H1 (cell line): ENCODE data around the gene ADCY9. TPM values are rescaled to one million over a fixed set of nuclear protein-coding genes. Genes with fewer than 3 reads are reported as not detected.

Experiments used
- CTCF ChIA-PET: fragments of 300-600 bp; sonication (Branson Sonifier 250); formaldehyde crosslinking; loops from one replicate; lab custom pipeline; 2021; ENCODE audit not compliant: partially characterized antibody; lab: Charles Lee
- POLR2A ChIA-PET: fragments of 300-600 bp; sonication (Branson Sonifier 250); formaldehyde crosslinking; loops from one replicate; lab custom pipeline; 2021; ENCODE audit warnings: inconsistent platforms; ENCODE audit not compliant: partially characterized antibody; lab: Charles Lee
- DNase-seq, 2 experiments: peaks; one replicate each; pipeline versions ENCODE4 v3.0.0 to v3.0.0-alpha.2; 2010 to 2022; ENCODE audit warnings: low spot score in 2 of 2, low read depth in 1 of 2, mixed read lengths in 1 of 2
- FAIRE-seq: peaks from 2 replicates; lab custom pipeline; 2011; peaks lifted over from hg19 to GRCh38; lab: Jason Lieb, UNC
- H2AFZ ChIP-seq: 2 replicates; pipeline ENCODE4 v1.8.1; 2012; ENCODE audit warnings: low read length, inconsistent platforms
- H2AK5ac ChIP-seq: 2 replicates; pipeline ENCODE4 v1.6.1; 2013; ENCODE audit warnings: low read depth, low read length
- H2BK120ac ChIP-seq: replicated peaks from 2 replicates; pipeline ENCODE3; 2013; ENCODE audit warnings: low read depth, low read length, inconsistent platforms
- H2BK12ac ChIP-seq: 2 replicates; pipeline ENCODE4 v1.6.1; 2013; ENCODE audit warnings: low read depth, low read length
- H2BK15ac ChIP-seq: 2 replicates; pipeline ENCODE4 v1.6.1; 2013; ENCODE audit warnings: low read length
- H2BK20ac ChIP-seq: 2 replicates; pipeline ENCODE4 v1.6.1; 2013; ENCODE audit warnings: low read length
- H2BK5ac ChIP-seq: 2 replicates; pipeline ENCODE4 v1.6.1; 2013; ENCODE audit warnings: low read depth, low read length
- H3K14ac ChIP-seq: 2 replicates; pipeline ENCODE4 v1.6.1; 2013; ENCODE audit warnings: inconsistent platforms; ENCODE audit not compliant: insufficient read length
- H3K18ac ChIP-seq: 2 replicates; pipeline ENCODE4 v1.6.1; 2013; ENCODE audit warnings: low read length; ENCODE audit errors: extremely low read depth
- H3K23ac ChIP-seq: 2 replicates; pipeline ENCODE4 v1.6.1; 2013; ENCODE audit warnings: inconsistent platforms; ENCODE audit not compliant: insufficient read length
- H3K23me2 ChIP-seq: 2 replicates; pipeline ENCODE4 v1.6.1; 2013; ENCODE audit warnings: low read depth, low read length
- H3K27ac ChIP-seq: 2 replicates; pipeline ENCODE4 v1.6.1; 2011; ENCODE audit warnings: low read depth, low read length, inconsistent platforms
- H3K27me3 ChIP-seq, 4 experiments: replicated peaks in 1 of 4; 1 replicate in 1 of 4; 2 replicates in 3 of 4; pipeline versions ENCODE4 v1.6.1 to v1.8.1; 2011 to 2013; ENCODE audit warnings: low read length in 3 of 4, mild to moderate bottlenecking in 3 of 4, inconsistent platforms in 2 of 4, mixed read lengths in 2 of 4, moderate library complexity in 1 of 4; ENCODE audit not compliant: control insufficient read depth in 3 of 4, insufficient read depth in 3 of 4; ENCODE audit errors: extremely low read depth in 1 of 4
- H3K36me3 ChIP-seq, 4 experiments: 2 replicates each; pipeline versions ENCODE4 v1.6.1 to v1.8.1; 2011 to 2013; ENCODE audit warnings: mild to moderate bottlenecking in 4 of 4, low read length in 3 of 4, moderate library complexity in 2 of 4, control low read depth in 1 of 4, inconsistent platforms in 1 of 4; ENCODE audit not compliant: insufficient read depth in 4 of 4, control insufficient read depth in 2 of 4
- H3K4ac ChIP-seq: replicated peaks from 2 replicates; pipeline ENCODE3; 2013; ENCODE audit warnings: low read length, low read depth, mixed read lengths, inconsistent platforms; ENCODE audit not compliant: insufficient read length
- H3K4me1 ChIP-seq, 4 experiments: replicated peaks in 1 of 4; 1 replicate in 1 of 4; 2 replicates in 3 of 4; pipeline versions ENCODE4 v1.6.1 to v1.8.1; 2011 to 2013; ENCODE audit warnings: low read length in 3 of 4, inconsistent platforms in 2 of 4, mixed read lengths in 1 of 4; ENCODE audit not compliant: insufficient read depth in 4 of 4, control insufficient read depth in 3 of 4
- H3K4me2 ChIP-seq, 2 experiments: 2 replicates each; pipeline versions ENCODE4 v1.6.1 to v1.8.1; 2011 to 2013; ENCODE audit warnings: low read depth in 2 of 2, low read length in 2 of 2, control low read depth in 1 of 2, inconsistent platforms in 1 of 2, mild to moderate bottlenecking in 1 of 2; ENCODE audit not compliant: insufficient read depth in 1 of 2
- H3K4me3 ChIP-seq, 4 experiments: fragments of 200-600, 300-600 bp in 1 of 4; sonication (generic), shearing (Covaris generic), sonication (Bioruptor Twin) in 1 of 4; 2 replicates each; pipeline versions ENCODE4 v1.5.1 to v1.8.1; 2011 to 2016; ENCODE audit warnings: low read length in 4 of 4, low read depth in 3 of 4, control low read depth in 2 of 4, inconsistent platforms in 2 of 4, mild to moderate bottlenecking in 2 of 4, mixed read lengths in 1 of 4, moderate library complexity in 1 of 4; ENCODE audit not compliant: insufficient read depth in 2 of 4; ENCODE audit errors: extremely low read depth in 1 of 4
- H3K56ac ChIP-seq: replicated peaks from 2 replicates; pipeline ENCODE3; 2013; ENCODE audit warnings: low read depth, mild to moderate bottlenecking, mixed read lengths, low read length, inconsistent platforms; ENCODE audit not compliant: insufficient read length
- H3K79me1 ChIP-seq: 2 replicates; pipeline ENCODE4 v1.6.1; 2013; ENCODE audit warnings: low read depth, low read length, control low read depth
- H3K79me2 ChIP-seq, 2 experiments: 2 replicates each; pipeline versions ENCODE4 v1.6.1 to v1.8.1; 2012 to 2013; ENCODE audit warnings: low read length in 2 of 2, mild to moderate bottlenecking in 2 of 2, inconsistent platforms in 1 of 2; ENCODE audit not compliant: insufficient read depth in 2 of 2, control insufficient read depth in 1 of 2
- H3K9ac ChIP-seq, 4 experiments: replicated peaks in 1 of 4; 1 replicate in 1 of 4; 2 replicates in 3 of 4; pipeline versions ENCODE4 v1.6.1 to v1.8.1; 2011 to 2013; ENCODE audit warnings: low read depth in 3 of 4, low read length in 3 of 4, control low read depth in 2 of 4, mild to moderate bottlenecking in 2 of 4, moderate library complexity in 2 of 4, inconsistent platforms in 1 of 4; ENCODE audit errors: extremely low read depth in 1 of 4
- H3K9me3 ChIP-seq, 2 experiments: 2 replicates each; pipeline versions ENCODE4 v1.6.1 to v1.8.1; 2012 to 2013; ENCODE audit warnings: mild to moderate bottlenecking in 2 of 2, moderate library complexity in 2 of 2, control low read depth in 1 of 2, inconsistent platforms in 1 of 2, low read depth in 1 of 2, low read length in 1 of 2, mixed read lengths in 1 of 2; ENCODE audit not compliant: insufficient read depth in 2 of 2
- H4K20me1 ChIP-seq, 2 experiments: replicated peaks in 1 of 2; 2 replicates each; pipeline versions ENCODE3 to v1.8.1; 2011 to 2013; ENCODE audit warnings: inconsistent platforms in 2 of 2, low read length in 2 of 2, mild to moderate bottlenecking in 1 of 2; ENCODE audit not compliant: insufficient read depth in 2 of 2, control insufficient read depth in 1 of 2
- H4K5ac ChIP-seq: 2 replicates; pipeline ENCODE4 v1.6.1; 2013; ENCODE audit warnings: low read length, low read depth, mixed read lengths, inconsistent platforms; ENCODE audit not compliant: insufficient read length
- H4K8ac ChIP-seq: 2 replicates; pipeline ENCODE4 v1.8.0; 2013; ENCODE audit warnings: mild to moderate bottlenecking, moderate library complexity, low read length, inconsistent platforms; ENCODE audit not compliant: insufficient read depth; ENCODE audit errors: extremely low read depth
- H4K91ac ChIP-seq: replicated peaks from 2 replicates; pipeline ENCODE3; 2013; ENCODE audit warnings: low read length, mixed read lengths, inconsistent platforms; ENCODE audit not compliant: insufficient read length
- CBX8 ChIP-seq: fragments of 300-800, 300-1000 bp; sonication (generic); IDR thresholded peaks from 2 replicates; pipeline ENCODE4 v1.7.1; 2016; ENCODE audit warnings: low read depth, low read length, borderline replicate concordance
- HDAC2 ChIP-seq, 2 experiments: fragments of 300-600 bp in 1 of 2; sonication (generic) in 1 of 2; IDR thresholded peaks; 2 replicates each; pipeline ENCODE4 v1.6.1; 2011 to 2012; ENCODE audit warnings: low read depth in 2 of 2, low read length in 2 of 2, mild to moderate bottlenecking in 2 of 2, moderate library complexity in 2 of 2, borderline replicate concordance in 1 of 2, inconsistent platforms in 1 of 2
- HDAC6 ChIP-seq: IDR thresholded peaks from one replicate; pipeline ENCODE4 v1.7.1; 2012; ENCODE audit warnings: low read depth, mild to moderate bottlenecking, inconsistent platforms, low read length, moderate library complexity
- KDM4A ChIP-seq: IDR thresholded peaks from one replicate; pipeline ENCODE4 v1.7.1; 2012; ENCODE audit warnings: low read depth, mild to moderate bottlenecking, moderate library complexity, low read length, inconsistent platforms; ENCODE audit not compliant: severe bottlenecking
- NRF1 ChIP-seq: IDR thresholded peaks from 2 replicates; pipeline ENCODE4 v1.6.1; 2011; ENCODE audit warnings: mild to moderate bottlenecking, low read depth, low read length, improper control_type of control experiment
- RXRA ChIP-seq: IDR thresholded peaks from 2 replicates; pipeline ENCODE4 v1.6.1; 2011; ENCODE audit warnings: low read depth, mild to moderate bottlenecking, low read length, moderate library complexity; ENCODE audit not compliant: insufficient read depth
- SRF ChIP-seq: IDR thresholded peaks from 2 replicates; pipeline ENCODE4 v1.6.1; 2011; ENCODE audit warnings: mild to moderate bottlenecking, low read depth, low read length, moderate library complexity
- TAF1 ChIP-seq: IDR thresholded peaks from 2 replicates; pipeline ENCODE4 v1.6.1; 2011; ENCODE audit warnings: mild to moderate bottlenecking, low read depth, low read length
- TEAD4 ChIP-seq: IDR thresholded peaks from 2 replicates; pipeline ENCODE4 v1.6.1; 2012; ENCODE audit warnings: low read depth, low read length, inconsistent platforms, mixed read lengths
- ZNF274 ChIP-seq: IDR thresholded peaks from 2 replicates; pipeline ENCODE4 v1.7.0; 2012; ENCODE audit warnings: low read length, borderline replicate concordance; ENCODE audit errors: extremely low read depth
- WGBS, 2 experiments: shearing (Covaris generic) in 1 of 2; methylation state at CpG; one replicate each; pipeline versions ENCODE4 v1.1.6 to v1.1.7; 2013 to 2015; ENCODE audit warnings: low lambda C conversion rate in 2 of 2, mixed read lengths in 2 of 2, inconsistent platforms in 1 of 2, low coverage in 1 of 2, missing lambda C conversion rate in 1 of 2; ENCODE audit not compliant: insufficient replicate concordance in 2 of 2, insufficient coverage in 1 of 2, insufficient read length in 1 of 2; ENCODE audit errors: extremely low coverage in 1 of 2, missing lambda C conversion rate in 1 of 2; 5-methylcytosine and 5-hydroxymethylcytosine counted together
- polyA plus RNA-seq, 7 experiments: library from polyadenylated mRNA; depleted of rRNA in 3 of 7; stranded (reverse) in 5 of 7; unstranded in 2 of 7; fragments of >200 nt in 5 of 7; fragments of 200-250 nt in 2 of 7; gene quantifications; 1 replicate in 5 of 7; 2 replicates in 1 of 7; 4 replicates in 1 of 7; pipeline versions ENCODE4 v1.2.1 to v1.2.3, GENCODE V29; 2011 to 2013; ENCODE audit warnings: missing spikeins in 2 of 7, mixed read lengths in 2 of 7
- total RNA-seq: library from RNA; stranded (reverse); fragmentation: NEBNext Ultra II Directional; extraction: Animal tissue kit (Norgen Biotek cat#: 25700); gene quantifications from 2 replicates; pipeline ENCODE4 v1.2.1, GENCODE V29; 2021
- TF ChIP-seq, protein P1 (sequence below): IDR thresholded peaks from 2 replicates; pipeline ENCODE4 v1.6.1; 2012; ENCODE audit warnings: inconsistent platforms
- TF ChIP-seq, protein P2 (sequence below): IDR thresholded peaks from 2 replicates; pipeline ENCODE4 v1.6.1; 2012; ENCODE audit warnings: inconsistent platforms
- TF ChIP-seq, protein P3 (sequence below): IDR thresholded peaks from 2 replicates; pipeline ENCODE4 v1.6.1; 2011; ENCODE audit warnings: low read depth, mild to moderate bottlenecking, low read length; ENCODE audit not compliant: insufficient read depth

Gene ADCY9
- total and polyA plus RNA-seq, 2 of the 8 experiments (the other 6 are each of a cell fraction or from before 2014, with no cell fraction given) = 5.4 to 13.1 TPM

DNA sequence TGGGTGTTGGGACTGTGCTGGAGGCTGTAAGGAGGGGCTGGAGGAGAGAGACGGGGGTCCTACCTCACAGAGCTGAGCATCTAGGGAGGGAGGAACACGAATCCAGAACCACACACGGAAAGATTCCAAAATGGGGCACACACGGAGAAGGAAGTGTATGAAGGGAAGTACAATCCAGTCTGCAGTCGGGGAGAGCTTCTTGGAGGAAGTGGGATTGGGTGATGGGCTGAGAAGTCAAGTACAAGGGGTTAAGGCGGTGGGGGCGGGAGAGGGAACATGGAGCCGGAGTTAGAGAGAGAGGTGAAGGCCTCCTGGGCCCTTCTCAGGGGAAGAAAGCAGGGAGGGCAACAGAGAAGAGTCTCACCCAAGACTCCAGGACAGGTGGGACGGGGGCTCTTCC lies 128.2 kb downstream of the ADCY9 start:
- WGBS, 2 experiments = 86% methylated on average over 9 of the region's 9 CpGs; no CpG with 5 or more reads in 1 of the 2 experiments
- Histone ChIP-seq H3K9me3 (no peaks in the 10 kb centered on the region), H3K4me1 (peaks cover 0 to 4% (median 2%) of the 10 kb centered on the region in 4 experiments; a peak in 3 of 7 replicates), H3K9ac (no peak overlapping the region; a peak in 1 of 7 replicates), H2BK120ac (no peak overlapping the region), H4K8ac (peak overlapping the region; percentile 1; the same call in 1 of the 2 replicates), H3K27me3 (no peaks in the 10 kb centered on the region), H3K79me1 (no peaks in the 10 kb centered on the region), H3K36me3 (no peaks in the 10 kb centered on the region), H3K4ac (no peak overlapping the region), H2BK20ac (no peak overlapping the region), H3K23ac (no peak overlapping the region), H4K91ac (no peak overlapping the region), H4K20me1 (no peaks in the 10 kb centered on the region), H3K79me2 (no peaks in the 10 kb centered on the region), H3K23me2 (no peaks in the 10 kb centered on the region), H2BK12ac (no peak overlapping the region), H2AFZ (no peak overlapping the region), H2BK5ac (no peak overlapping the region), H2AK5ac (no peak overlapping the region), H3K4me3 (no peak overlapping the region), H2BK15ac (no peak overlapping the region), H3K4me2 (no peak overlapping the region), H3K18ac (no peak overlapping the region), H3K56ac (no peak overlapping the region), H3K14ac (no peak overlapping the region), H4K5ac (no peak overlapping the region), H3K27ac (no peak overlapping the region)
- no peak for FAIRE-seq
- no peak for DNase-seq
- CTCF ChIA-PET = interaction anchor here (3.3 kb wide), 1 partner anchor 266 kb away, joined by 11 read pairs; no protein-coding TSS in a partner anchor
- POLR2A ChIA-PET = no interaction called here
- TF ChIP-seq, protein P1, sequence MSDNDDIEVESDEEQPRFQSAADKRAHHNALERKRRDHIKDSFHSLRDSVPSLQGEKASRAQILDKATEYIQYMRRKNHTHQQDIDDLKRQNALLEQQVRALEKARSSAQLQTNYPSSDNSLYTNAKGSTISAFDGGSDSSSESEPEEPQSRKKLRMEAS = no peak
- TF ChIP-seq RXRA (no peak), KDM4A (no peak), SRF (no peak), CBX8 (no peak), TAF1 (no peak), ZNF274 (no peak), NRF1 (no peak), HDAC2 (IDR thresholded peaks at IDR 0.05; ENCODE audit: borderline replicate concordance in 1 of 2, low read depth in 2 of 2, low read length in 2 of 2) (no peak), TEAD4 (no peak), HDAC6 (no peak)
- TF ChIP-seq, protein P2, sequence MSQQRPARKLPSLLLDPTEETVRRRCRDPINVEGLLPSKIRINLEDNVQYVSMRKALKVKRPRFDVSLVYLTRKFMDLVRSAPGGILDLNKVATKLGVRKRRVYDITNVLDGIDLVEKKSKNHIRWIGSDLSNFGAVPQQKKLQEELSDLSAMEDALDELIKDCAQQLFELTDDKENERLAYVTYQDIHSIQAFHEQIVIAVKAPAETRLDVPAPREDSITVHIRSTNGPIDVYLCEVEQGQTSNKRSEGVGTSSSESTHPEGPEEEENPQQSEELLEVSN = no peak
- TF ChIP-seq, protein P3, sequence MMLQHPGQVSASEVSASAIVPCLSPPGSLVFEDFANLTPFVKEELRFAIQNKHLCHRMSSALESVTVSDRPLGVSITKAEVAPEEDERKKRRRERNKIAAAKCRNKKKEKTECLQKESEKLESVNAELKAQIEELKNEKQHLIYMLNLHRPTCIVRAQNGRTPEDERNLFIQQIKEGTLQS = no peak
